HTERT RPE-1 (cell line): Measurements from ENCODE around the gene GPR139.

Experiments
- in situ Hi-C: fragments of 300-500 bp; cut with MboI; formaldehyde crosslinking; loops from 4 replicates; pipeline ENCODE4 v1.14.3; 2020; ENCODE audit warnings: low sequenced_read_pairs

The GPR139 gene

DNA sequence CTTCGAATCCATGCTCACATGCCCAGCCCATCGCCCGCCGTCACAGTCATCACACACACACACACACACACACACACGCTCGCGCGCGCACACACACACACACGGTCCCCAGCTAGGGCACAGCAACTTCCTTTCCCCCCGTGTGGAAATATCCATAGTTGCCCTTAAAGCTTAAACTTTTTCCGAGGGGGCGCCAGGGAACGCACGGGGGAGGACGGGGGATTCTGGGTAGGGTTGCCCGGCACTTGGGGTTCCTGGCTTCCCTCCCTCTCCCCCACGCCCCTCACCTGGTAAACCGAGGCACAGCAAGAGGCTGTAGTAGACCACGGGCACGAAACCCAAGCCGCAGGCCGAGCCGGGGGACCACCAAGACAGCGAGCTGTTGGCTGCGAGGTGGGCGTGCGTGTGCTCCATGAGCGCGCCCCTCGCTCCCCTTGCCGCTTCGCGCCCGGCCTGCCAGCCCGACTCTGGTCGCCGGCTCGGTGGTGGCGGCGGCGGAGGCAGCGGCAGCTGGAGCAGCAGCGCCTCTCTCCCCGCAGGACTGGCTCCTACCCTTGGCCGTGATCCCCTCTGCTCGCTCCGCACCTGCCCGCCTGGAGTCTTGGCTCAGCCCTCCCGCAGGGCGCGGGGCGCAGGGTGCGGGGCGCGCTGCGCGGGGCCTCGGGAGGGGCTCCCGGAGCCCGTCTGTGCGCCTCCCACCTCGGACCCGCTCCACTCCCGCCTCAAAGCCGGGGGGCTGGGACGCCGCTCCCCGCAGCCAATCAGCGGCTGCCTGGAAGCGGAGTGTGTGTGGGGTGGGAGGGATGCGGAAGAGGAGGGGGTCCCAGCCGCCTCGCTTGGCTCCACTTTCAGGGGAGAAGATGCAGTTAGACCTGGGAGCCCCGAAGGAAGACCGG lies at the start of gene GPR139:
Gene GPR139 (minus strand): TSS at position 688 of the 896 bp plus-strand sequence. CDS start 274 bp downstream, at position 414.
- in situ Hi-C loops, result no loop called here

DNA sequence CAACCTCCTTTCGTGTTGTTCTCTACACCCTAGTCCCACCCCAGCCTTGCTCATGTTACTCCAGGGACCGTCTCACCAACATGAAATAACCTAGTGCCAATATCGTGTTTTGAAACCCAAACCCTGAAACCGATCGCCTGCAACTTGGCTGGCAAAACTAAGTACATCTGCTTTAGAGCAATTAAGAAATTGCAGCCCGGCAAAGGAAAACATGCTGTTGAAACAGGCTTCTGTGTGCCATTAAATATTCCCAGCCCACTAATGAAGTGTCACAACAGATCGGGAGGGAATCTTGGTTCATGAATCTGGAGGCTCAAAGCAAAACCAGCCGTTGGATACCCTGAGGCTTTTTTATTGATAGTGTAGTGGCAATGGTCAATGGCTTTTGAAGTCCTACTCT lies 48.3 kb upstream of the GPR139 start:
- in situ Hi-C loops, result no loop called here

DNA sequence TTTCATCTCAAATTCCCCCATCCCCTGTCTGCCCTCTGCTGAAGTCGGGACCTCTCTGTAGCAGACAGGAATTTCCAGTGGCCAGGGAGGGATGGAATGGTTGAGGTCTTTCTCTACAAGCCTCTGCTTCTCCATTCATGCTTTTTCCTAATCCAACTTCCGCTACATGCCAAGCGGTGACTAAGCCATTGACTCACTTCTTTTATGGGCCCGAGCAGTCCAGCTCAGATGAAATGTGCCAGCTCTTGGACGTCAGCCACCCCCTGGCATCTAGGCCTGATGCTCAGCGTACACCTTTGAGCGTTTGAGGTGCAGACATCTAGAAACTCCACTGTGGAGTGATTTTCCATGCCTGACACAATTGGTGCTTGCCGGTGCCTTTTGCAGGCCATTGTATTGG lies 40.7 kb upstream of the GPR139 start:
- in situ Hi-C loops, result no loop called here

DNA sequence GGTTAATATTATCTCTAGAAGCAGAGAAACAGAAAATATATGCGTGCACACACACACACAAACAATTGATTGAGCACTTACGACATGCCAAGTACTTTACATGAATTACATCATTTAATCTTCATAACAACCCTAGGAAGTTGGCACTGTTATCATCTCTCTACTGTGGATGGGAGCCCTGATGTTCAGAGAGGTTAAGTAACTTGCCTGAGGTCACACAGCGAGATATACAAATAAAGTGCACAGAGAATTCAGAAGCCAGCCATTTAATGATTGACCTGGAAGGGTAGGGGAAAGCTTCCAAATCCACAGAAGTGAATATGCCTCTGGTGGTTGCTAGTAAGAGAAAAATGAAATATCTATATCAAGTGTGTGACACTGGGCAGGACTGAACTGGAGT lies 37.5 kb upstream of the GPR139 start:
- in situ Hi-C loops, result no loop called here

DNA sequence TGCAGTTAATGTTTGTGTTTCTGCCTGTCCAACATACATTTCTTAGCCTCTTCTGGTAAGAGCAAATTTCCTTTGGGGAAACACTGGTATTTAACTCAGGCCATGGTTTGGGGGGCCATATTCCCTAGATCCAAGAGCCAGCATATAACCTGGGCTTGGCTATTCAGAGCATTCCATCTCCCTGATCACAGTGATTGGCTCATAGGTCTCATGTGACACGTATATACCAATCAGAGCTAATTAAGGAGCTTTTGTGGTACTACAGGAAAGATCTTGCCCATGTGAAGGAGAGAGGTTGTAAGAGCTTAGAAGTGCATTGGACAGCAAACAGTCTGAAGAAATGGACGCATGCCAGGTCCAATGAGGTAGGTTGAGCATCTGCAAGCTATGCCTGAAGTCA lies 33.4 kb upstream of the GPR139 start:
- in situ Hi-C loops, result no loop called here

DNA sequence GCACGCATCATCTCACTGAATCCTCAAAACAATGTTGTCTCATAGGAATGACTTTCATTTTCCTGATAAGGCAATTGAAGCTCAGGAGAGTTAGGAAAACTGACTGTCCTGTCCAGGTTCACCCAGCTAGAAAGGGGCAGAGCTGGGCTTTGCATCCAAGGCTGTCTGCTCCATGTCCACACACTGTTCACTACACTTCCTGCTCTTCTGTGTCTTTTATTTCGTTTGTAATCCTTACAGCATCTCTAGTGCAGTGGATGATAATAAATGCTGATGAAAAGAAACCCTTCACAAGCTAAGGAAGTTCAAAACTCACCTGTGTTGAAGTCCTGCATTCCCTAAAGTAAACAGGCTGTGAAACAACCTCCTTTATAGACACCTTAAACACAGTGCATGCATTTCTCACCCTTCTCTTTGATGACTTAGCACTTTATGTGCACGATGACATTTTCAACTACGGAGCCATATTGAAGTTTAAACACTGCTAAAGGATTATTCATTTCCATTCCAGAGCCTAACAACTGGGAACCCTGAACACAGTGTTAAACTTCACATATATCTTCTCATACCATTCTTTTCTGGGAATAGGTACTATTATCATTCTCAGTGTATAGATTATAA lies 31.0 kb upstream of the GPR139 start:
- in situ Hi-C loops, result no loop called here

DNA sequence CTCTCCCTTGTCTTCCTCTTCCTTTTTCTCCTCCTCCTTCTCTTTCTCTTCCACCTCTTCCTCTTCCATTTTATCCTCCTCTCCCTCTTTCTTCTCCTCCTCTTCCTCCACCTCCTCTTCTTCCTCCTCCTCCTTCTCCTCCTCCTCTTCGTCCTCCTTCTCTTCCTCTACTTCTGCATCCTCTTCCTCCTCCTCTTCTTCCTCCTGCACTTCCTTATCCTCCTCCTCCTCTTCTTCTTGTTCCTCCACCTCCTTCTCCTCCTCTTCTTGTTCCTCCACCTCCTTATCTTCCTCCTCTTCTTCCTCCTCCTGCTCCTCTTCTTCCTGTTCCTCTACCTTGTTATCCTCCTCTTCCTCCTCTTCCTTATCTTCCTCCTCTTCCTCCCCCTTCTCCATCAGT lies 28.8 kb upstream of the GPR139 start:
- in situ Hi-C loops, result no loop called here

DNA sequence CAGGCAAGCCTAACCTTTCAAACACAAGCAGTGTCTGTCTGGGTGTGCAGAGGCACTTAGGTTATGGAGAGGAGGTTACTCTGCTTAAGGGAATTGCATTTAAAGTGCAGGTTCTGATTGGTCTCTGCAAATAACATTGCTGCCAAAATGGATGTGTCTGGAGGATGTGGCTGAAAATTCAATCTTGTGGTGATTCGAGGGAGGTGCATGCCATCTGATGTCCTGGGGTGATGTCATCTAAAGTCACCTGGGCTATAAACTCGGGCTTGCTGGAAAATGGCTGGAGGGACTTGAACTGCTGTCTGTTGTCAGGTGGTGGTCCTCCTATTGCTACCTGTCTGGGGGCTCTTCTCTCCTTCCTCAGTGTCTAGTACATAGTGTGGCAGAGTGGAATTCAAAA lies 28.3 kb upstream of the GPR139 start:
- in situ Hi-C loops, result no loop called here

DNA sequence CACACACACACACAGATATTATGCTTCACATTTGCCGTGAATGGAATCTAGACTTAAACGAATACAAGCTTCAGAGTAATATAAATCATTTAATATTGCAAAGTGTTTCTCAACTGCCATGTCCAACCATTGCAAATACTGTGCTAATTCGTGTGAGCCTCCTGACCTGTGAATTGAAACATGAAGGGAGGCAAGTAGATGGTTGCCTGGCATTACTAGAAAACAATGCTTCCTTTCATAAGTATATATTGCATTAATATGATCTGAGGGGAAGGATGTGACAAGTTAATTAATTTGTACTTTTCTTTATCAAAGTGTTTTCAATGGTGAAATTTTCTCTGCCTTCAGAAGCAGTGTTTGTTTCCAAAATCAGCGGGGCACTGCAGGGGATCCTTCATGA lies 25.7 kb upstream of the GPR139 start:
- in situ Hi-C loops, result no loop called here

DNA sequence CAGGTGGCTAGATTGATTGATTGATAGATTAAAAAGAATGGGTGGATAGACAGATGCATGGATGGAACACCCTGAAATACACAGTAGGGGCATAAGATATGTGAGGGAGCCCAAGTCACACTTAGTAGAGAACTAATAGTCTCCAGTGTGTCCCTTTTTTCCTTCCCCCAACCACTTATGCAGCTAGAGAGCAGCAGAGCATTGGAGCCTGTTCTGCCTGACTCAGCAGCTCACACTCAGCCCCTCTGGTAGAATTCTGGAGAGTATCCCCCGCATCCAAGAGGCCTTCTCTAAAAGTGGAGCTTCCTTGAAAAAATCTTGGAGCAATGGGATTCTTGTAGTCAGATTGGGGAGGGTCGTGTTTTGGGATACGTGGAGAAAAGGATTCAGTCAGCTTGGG lies 20.5 kb upstream of the GPR139 start:
- in situ Hi-C loops, result no loop called here

DNA sequence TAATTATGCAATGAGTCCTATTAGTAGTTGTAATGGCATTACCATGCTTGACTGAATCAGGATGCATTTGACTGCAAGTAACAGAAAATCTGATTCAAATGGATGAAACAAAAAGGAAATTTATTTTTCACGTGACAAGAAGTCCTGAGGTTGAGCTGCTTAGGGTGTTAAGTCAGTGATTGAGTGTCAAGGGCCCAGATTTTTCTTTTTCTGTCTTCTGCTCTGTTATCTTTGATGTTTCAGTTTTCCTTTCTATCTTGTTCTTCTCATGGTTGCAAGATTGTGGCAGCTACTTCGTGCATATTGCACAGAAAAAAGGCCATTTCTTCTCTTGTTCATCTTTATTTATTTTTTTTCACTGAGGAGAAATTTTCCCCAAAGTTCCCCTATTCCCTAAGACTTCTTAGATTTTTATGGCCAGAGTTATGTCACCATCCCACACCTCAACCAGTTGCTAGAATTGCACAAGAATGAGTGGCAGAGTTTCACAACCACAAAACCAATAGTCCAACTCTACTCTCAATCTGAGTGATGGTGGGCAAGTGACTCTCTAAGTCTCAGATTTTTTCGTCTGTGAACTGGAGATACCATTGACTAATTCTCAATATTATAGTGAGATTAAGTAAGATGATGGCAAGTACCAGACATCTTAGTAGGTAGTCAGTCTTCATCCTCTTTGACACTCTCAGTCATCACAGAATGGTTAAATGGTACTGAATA lies 15.7 kb upstream of the GPR139 start:
- in situ Hi-C loops, result no loop called here

DNA sequence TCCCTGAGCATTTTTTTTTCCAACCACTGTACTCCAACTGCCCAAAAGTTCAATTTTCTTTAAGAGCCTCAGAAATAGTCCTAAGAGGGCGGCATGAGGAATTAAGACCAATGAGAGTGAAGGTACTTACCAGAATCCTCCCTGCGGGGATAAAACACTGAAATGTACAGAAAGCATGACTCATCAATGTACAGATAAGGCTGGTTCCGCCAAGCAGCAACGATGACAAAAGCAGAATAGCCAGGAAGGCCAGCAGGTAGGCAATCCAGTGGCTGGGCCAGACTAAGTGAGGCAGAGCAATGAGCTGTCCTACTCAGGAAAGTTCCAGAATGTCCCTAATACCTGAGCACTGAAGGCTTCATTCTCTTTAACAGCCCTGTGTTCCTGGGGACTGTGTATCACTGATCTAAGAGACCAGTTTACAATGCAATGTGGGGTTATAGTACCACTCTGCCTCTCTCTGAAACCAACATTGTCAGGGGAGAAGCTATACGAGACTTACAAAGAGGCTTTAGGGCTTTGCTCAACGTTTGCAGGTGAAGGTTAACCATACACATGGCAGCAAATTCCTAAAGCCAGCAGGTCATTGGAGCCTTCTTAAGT lies 11.0 kb upstream of the GPR139 start:
- in situ Hi-C loops, result no loop called here

DNA sequence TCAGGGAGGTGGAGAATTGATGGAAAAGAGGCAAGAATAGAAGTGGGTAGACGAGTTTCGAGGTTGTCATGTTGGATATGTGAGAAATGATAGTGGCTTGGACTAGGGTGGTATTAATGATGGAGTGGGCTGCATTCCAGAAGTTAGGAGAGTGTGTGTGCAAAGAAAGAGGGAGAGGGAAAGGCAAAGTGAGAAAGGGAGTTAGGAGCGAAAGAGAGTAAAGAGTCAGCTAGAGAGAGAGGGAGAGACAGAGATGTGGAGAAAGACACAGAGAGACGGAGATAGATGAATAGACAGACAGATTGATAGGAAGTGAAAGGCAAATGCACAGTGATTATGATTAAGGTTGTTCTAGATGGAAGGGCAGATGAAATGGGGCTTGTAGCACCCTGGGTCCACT lies 5.4 kb upstream of the GPR139 start:
- in situ Hi-C loops, result no loop called here

DNA sequence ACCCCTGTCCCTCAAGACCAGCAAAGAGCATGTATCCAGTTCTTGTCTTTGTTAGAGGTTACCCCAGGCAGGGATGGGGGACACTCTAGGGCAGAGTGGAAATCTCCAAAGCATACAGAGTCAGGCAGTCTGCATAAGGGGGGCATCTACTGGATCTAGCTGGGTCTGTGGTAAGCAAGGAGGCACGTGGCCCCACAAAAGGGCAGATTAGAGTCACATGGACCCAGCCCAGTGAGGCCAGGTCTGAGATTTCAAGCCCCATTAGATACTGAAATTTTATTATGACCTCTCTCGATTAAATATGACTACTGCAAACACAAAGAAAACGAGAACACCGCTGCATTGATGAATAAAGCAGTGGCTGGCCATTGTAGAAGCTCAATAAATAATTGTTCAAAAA lies 1.6 kb upstream of the GPR139 start:
- in situ Hi-C loops, result no loop called here

DNA sequence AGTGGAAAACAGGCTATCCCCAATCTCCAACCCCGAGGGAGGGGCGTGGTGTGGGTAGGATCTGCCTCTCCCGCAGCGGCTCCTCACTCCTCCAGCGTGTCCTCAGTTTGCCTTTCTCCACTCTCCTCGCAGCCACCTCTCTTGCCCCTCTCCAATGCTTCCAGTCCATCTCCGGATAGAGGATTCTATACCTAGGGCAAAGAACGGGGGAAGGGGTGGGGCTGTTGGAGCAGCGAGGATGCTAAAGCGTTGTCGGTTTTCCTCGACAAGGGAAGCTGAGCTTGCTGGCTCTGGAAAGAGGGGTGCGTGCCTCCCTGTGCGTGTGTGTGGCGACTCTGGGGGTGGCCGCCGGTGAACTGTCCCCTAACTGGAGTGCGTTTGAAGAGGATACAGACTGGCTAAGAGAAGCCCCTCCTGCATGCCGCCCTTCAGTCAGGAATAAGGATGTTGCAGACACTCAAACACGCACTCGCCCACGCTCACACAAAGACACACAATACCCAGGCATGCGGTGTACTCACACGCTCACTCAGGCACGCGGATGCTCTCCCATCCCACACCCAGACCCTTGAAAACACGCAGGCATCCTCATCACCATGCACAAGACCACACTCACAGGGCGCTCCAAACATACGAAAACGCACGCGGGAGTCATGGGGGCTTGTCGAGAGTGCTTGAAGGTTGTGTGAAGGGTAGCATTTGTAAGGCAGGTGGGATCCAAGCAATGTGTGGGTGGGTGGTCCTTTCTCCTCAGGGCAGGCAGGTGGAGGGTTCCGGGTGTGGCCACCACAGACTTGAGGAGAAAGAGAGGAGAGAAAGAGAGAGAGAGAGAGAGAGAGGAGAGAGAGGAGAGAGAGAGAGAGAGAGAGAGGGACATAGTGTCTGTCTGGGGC lies 655 bp upstream of the GPR139 start:
- in situ Hi-C loops, result no loop called here

DNA sequence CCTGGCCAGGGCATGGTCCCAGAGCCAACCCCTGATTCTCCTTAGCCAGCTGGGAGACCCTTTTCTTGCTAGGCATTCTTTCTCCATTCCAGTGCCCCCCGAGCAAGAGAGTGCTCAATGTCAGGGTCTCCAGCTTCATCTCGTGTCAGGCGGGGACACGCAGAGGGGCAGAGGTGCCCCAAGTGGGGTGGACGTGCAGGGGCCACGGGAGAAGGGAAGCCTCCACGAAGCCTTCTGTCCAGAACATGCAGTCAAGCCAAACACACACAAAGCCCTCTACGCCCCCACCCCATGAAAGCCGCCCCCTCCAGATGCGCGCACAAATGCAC lies 852 bp downstream of the GPR139 start:
- in situ Hi-C loops, result no loop called here

DNA sequence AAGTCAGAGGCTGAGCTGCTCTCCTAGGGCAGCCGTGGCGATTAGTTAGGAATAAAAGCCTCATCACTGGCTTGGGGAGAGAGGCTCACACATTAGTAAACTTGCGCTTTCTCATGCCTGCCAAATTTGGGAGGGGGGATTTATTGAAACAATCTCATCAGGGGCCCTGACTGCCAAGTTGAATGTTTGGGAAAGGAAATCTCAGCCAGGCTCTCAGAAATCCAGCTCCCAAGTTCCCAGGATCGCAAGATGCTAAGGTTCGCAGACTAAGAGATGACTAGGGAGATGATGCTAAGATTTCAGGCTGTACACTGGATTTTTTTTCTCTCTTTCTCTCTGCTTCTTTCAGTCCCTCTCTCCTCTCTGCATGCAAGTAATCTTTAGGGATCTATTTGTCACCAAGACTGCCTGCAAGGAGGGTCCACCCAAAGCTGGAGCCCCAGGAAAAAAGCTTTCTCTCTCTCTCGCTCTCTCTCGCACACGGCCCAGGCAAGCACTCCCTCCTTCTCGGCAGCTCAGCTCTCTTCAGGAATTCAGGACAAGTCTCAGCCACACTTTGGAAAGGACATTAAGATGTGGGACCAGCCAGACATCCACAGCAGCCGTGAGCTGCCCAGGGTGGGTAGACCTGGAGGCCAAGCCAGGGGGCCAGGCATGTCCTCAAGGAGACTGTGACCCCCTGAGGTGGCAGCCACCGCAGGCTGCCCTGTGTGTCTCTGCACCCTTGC lies 1.4 kb downstream of the GPR139 start:
- in situ Hi-C loops, result no loop called here

DNA sequence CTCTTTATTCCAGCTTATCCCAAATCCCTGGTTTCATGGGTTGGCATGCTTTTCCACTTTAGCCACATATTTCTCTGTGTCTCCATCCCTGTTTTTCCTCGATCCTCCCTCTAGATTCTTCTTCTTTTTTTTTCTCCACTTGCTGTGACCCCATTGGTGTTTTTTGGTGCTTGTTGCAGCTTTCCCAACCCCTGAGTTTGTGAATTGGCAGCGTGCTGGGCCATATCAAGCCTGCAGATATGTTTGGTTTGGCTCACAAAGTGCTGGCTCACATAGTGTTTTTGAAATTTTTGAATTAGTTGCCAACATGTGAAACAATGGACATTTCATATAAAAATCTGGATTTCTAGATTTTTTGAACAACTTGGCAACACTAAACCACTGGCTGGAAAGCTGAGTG lies 8.8 kb downstream of the GPR139 start:
- in situ Hi-C loops, result no loop called here

DNA sequence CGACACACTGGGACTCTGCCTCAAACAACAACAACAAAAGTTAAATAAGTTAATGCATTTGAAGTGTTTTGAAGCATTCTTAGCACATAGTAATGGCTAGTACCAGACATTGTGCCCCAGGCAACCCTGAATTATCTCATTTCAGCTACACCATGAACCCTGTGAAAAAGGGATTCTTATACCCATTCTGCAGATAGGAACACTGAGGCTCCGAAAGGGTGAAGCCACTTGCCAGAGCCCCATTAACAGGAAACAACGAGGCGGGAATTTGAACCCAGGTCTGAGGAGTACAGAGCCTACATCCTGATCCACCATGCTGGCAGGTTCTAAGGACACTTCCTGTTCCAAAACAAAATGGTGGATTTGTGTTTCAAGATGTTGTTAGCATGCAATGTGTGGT lies 9.2 kb downstream of the GPR139 start:
- in situ Hi-C loops, result no loop called here

DNA sequence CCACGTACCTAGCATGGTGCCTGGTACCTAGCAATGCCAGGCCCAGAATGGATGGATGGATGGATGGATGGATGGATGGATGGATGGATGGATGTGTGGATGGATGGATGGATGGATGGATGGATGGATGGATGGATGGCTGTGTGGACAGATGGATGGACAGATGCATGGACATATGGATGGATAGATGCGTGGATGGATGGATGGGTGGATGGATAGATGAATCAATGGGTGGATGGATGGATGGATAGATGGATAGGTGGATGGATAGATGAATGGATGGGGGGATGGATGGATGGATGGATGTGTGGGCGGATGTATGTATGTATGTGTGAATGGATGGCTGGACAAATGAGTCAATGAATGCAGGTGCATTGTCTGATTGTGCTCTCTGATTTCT lies 12.6 kb downstream of the GPR139 start:
- in situ Hi-C loops, result no loop called here
